Activated CD4-positive, alpha-beta memory T cell treated with anti-CD3 and anti-CD28 coated beads, Interleukin-2, amount 10 ng/mL, durations not matched to agents 7 days and 5 days (primary cell): ENCODE data around the gene ZNF143. TPM values are rescaled to one million over a fixed set of nuclear protein-coding genes. Genes with fewer than 3 reads are reported as not detected.
"Not testable (repeated sequence)": the region's sequence is repeated elsewhere in the genome, so short reads cannot be mapped to it uniquely, and the experiment has no call there.

Experiments
- CTCF ChIA-PET: fragments of 350-600 bp; sonication (Branson Sonifier 250); formaldehyde crosslinking; loops from one replicate; lab custom pipeline; 2021; ENCODE audit warnings: antibody characterized with exemption, inconsistent platforms; lab: Charles Lee
- POLR2A ChIA-PET: fragments of 350-600 bp; sonication (Branson Sonifier 250); formaldehyde crosslinking; loops from one replicate; lab custom pipeline; 2021; ENCODE audit warnings: antibody characterized with exemption; lab: Charles Lee
- DNase-seq: peaks from one replicate; pipeline ENCODE4 v3.0.0-alpha.2; 2020
- H3K27ac Mint-ChIP-seq: one replicate; pipeline ENCODE4 v1.8.0; 2021; ENCODE audit warnings: mild to moderate bottlenecking, mixed read lengths
- H3K27me3 Mint-ChIP-seq: one replicate; pipeline ENCODE4 v1.8.0; 2021; ENCODE audit warnings: mixed read lengths
- H3K36me3 Mint-ChIP-seq: one replicate; pipeline ENCODE4 v1.8.0; 2021; ENCODE audit warnings: low read depth, mixed read lengths
- H3K4me1 Mint-ChIP-seq: one replicate; pipeline ENCODE4 v1.8.0; 2021; ENCODE audit warnings: mixed read lengths
- H3K4me3 Mint-ChIP-seq: one replicate; pipeline ENCODE4 v1.8.0; 2021; ENCODE audit warnings: mild to moderate bottlenecking, mixed read lengths
- H3K9me3 Mint-ChIP-seq: one replicate; pipeline ENCODE4 v1.8.0; 2021; ENCODE audit warnings: mixed read lengths
- total RNA-seq, 2 experiments: library from RNA; stranded (reverse); gene quantifications; one replicate each; pipeline ENCODE4 v1.2.3, GENCODE V29; 2021

The ZNF143 gene
- total RNA-seq, 2 experiments from 2014 or later: 43.5 to 45.5 TPM

GRCh38 chr11:9530020-9530621 lies 69.3 kb downstream of the ZNF143 start:
- no peak for DNase-seq
- CTCF ChIA-PET: interaction anchor here (0.6 to 1.0 kb wide), 3 partner anchors 8 to 83 kb away, joined by 3 to 4 read pairs (median 3); no protein-coding TSS in a partner anchor
- Mint-ChIP-seq H3K36me3 (peaks cover 21% of the 10 kb centered on the region), H3K27me3 (no peaks in the 10 kb centered on the region), H3K4me1 (no peaks in the 10 kb centered on the region), H3K4me3 (no peak overlapping the region), H3K9me3 (no peaks in the 10 kb centered on the region), H3K27ac (no peak overlapping the region)
- POLR2A ChIA-PET: interaction anchor here (1.2 kb wide), 1 partner anchor 84 kb away, joined by 3 read pairs; no protein-coding TSS in a partner anchor

GRCh38 chr11:9530901-9531625 lies 70.3 kb downstream of the ZNF143 start:
- H3K4me3 Mint-ChIP-seq: no peak overlapping the region
- H3K27me3 Mint-ChIP-seq: no peaks in the 10 kb centered on the region
- no peak for DNase-seq
- no peak overlapping the region for H3K27ac Mint-ChIP-seq
- ChIA-PET POLR2A (interaction anchor here (1.2 kb wide), 1 partner anchor 83 kb away, joined by 3 read pairs; no protein-coding TSS in a partner anchor), CTCF (interaction anchor here (1.0 kb wide), 1 partner anchor 82 kb away, joined by 3 read pairs; no protein-coding TSS in a partner anchor)
- H3K9me3 Mint-ChIP-seq: no peaks in the 10 kb centered on the region
- H3K4me1 Mint-ChIP-seq: no peaks in the 10 kb centered on the region
- peaks cover 16% of the 10 kb centered on the region for H3K36me3 Mint-ChIP-seq

- ChIA-PET POLR2A (interaction anchor here (2.5 kb wide), 1 partner anchor 80 kb away, joined by 14 read pairs; no protein-coding TSS in a partner anchor), CTCF (interaction anchor here (0.7 to 4.7 kb wide), 7 partner anchors 15 to 386 kb away, joined by 3 to 103 read pairs (median 20); no protein-coding TSS in a partner anchor)
- no peaks in the 10 kb centered on the region for H3K27me3 Mint-ChIP-seq
- DNase-seq: no peak
- H3K36me3 Mint-ChIP-seq: peaks cover 5% of the 10 kb centered on the region
- H3K27ac Mint-ChIP-seq: no peak overlapping the region
- no peaks in the 10 kb centered on the region for H3K9me3 Mint-ChIP-seq
- no peaks in the 10 kb centered on the region for H3K4me1 Mint-ChIP-seq
- H3K4me3 Mint-ChIP-seq: no peak overlapping the region
These were observed 72.2 kb downstream of the ZNF143 start for GRCh38 chr11:9533058-9533457.

- Mint-ChIP-seq H3K4me1 (no peaks in the 10 kb centered on the region), H3K27me3 (no peaks in the 10 kb centered on the region), H3K36me3 (peaks cover 2% of the 10 kb centered on the region), H3K4me3 (no peak overlapping the region), H3K27ac (no peak overlapping the region), H3K9me3 (no peaks in the 10 kb centered on the region)
- ChIA-PET POLR2A (interaction anchor here (1.6 to 2.5 kb wide), 2 partner anchors 79 to 215 kb away, joined by 7 to 14 read pairs; no protein-coding TSS in a partner anchor), CTCF (interaction anchor here (0.6 to 4.7 kb wide), 23 partner anchors 14 to 1547 kb away, joined by 3 to 103 read pairs (median 5); partner anchors contain the start of gene EIF3F)
- no peak for DNase-seq
These were observed 73.1 kb downstream of the ZNF143 start for GRCh38 chr11:9533736-9534473.

GRCh38 chr11:9535189-9535781 lies 74.5 kb downstream of the ZNF143 start:
- Mint-ChIP-seq H3K27me3 (no peaks in the 10 kb centered on the region), H3K4me1 (no peaks in the 10 kb centered on the region), H3K9me3 (no peaks in the 10 kb centered on the region), H3K27ac (no peak overlapping the region), H3K4me3 (no peak overlapping the region), H3K36me3 (no peaks in the 10 kb centered on the region)
- ChIA-PET POLR2A (interaction anchor here (1.3 to 2.5 kb wide), 5 partner anchors 38 to 213 kb away, joined by 5 to 14 read pairs (median 7); partner anchors contain the start of gene WEE1), CTCF (interaction anchor here (0.5 to 4.7 kb wide), 47 partner anchors 9 to 773 kb away, joined by 3 to 103 read pairs (median 4); partner anchors contain the start of gene WEE1)
- DNase-seq: peak; percentile 80

- ChIA-PET CTCF (interaction anchor here (1.2 kb wide), 1 partner anchor 75 kb away, joined by 8 read pairs; no protein-coding TSS in a partner anchor), POLR2A (interaction anchor here (1.3 kb wide), 1 partner anchor 75 kb away, joined by 4 read pairs; no protein-coding TSS in a partner anchor)
- H3K36me3 Mint-ChIP-seq: no peaks in the 10 kb centered on the region
- no peaks in the 10 kb centered on the region for H3K9me3 Mint-ChIP-seq
- no peaks in the 10 kb centered on the region for H3K4me1 Mint-ChIP-seq
- no peaks in the 10 kb centered on the region for H3K27me3 Mint-ChIP-seq
- DNase-seq: no peak
- no peak overlapping the region for H3K4me3 Mint-ChIP-seq
- H3K27ac Mint-ChIP-seq: no peak overlapping the region
These were observed 77.7 kb downstream of the ZNF143 start for GRCh38 chr11:9538548-9538947.

- H3K27me3 Mint-ChIP-seq, H3K4me3 Mint-ChIP-seq, H3K36me3 Mint-ChIP-seq, POLR2A ChIA-PET, H3K9me3 Mint-ChIP-seq, DNase-seq, H3K27ac Mint-ChIP-seq, H3K4me1 Mint-ChIP-seq: not testable (repeated sequence)
- CTCF ChIA-PET: interaction anchor here (2.2 kb wide), 1 partner anchor 15 kb away, joined by 7 read pairs; no protein-coding TSS in a partner anchor
These were observed 88.4 kb downstream of the ZNF143 start for GRCh38 chr11:9549216-9549615.

GRCh38 chr11:9550191-9550628 lies 89.4 kb downstream of the ZNF143 start:
- no peak overlapping the region for H3K27ac Mint-ChIP-seq
- H3K4me1 Mint-ChIP-seq: peaks cover 2% of the 10 kb centered on the region
- DNase-seq: no peak
- POLR2A ChIA-PET: interaction anchor here (0.8 kb wide), 1 partner anchor 23 kb away, joined by 3 read pairs; the partner anchor contains the start of gene WEE1
- H3K36me3 Mint-ChIP-seq: peaks cover 7% of the 10 kb centered on the region
- no peaks in the 10 kb centered on the region for H3K27me3 Mint-ChIP-seq
- H3K9me3 Mint-ChIP-seq: peaks cover 3% of the 10 kb centered on the region
- CTCF ChIA-PET: interaction anchor here (0.6 to 1.6 kb wide), 2 partner anchors 8 to 63 kb away, joined by 3 to 5 read pairs; no protein-coding TSS in a partner anchor
- H3K4me3 Mint-ChIP-seq: no peak overlapping the region

- ChIA-PET CTCF (interaction anchor here (1.0 kb wide), 1 partner anchor 75 kb away, joined by 3 read pairs; no protein-coding TSS in a partner anchor), POLR2A (interaction anchor here (1.4 kb wide), 1 partner anchor 14 kb away, joined by 4 read pairs; no protein-coding TSS in a partner anchor)
- peaks cover 13% of the 10 kb centered on the region for H3K9me3 Mint-ChIP-seq
- H3K27me3 Mint-ChIP-seq: no peaks in the 10 kb centered on the region
- H3K27ac Mint-ChIP-seq: no peak overlapping the region
- DNase-seq: no peak
- H3K4me3 Mint-ChIP-seq: no peak overlapping the region
- peaks cover 18% of the 10 kb centered on the region for H3K4me1 Mint-ChIP-seq
- H3K36me3 Mint-ChIP-seq: peaks cover 26% of the 10 kb centered on the region
These were observed 100.6 kb downstream of the ZNF143 start for GRCh38 chr11:9561279-9561982.

GRCh38 chr11:9562716-9563115 lies 101.9 kb downstream of the ZNF143 start:
- H3K27me3 Mint-ChIP-seq: no peaks in the 10 kb centered on the region
- no peak overlapping the region for H3K4me3 Mint-ChIP-seq
- no peak overlapping the region for H3K27ac Mint-ChIP-seq
- peaks cover 13% of the 10 kb centered on the region for H3K9me3 Mint-ChIP-seq
- H3K4me1 Mint-ChIP-seq: peaks cover 25% of the 10 kb centered on the region
- peaks cover 23% of the 10 kb centered on the region for H3K36me3 Mint-ChIP-seq
- peak; percentile 23 for DNase-seq
- CTCF ChIA-PET: interaction anchor here (1.0 kb wide), 1 partner anchor 50 kb away, joined by 4 read pairs; no protein-coding TSS in a partner anchor
- POLR2A ChIA-PET: interaction anchor here (1.4 to 1.8 kb wide), 3 partner anchors 11 to 178 kb away, joined by 3 to 8 read pairs (median 4); partner anchors contain the start of genes IPO7 and WEE1

GRCh38 chr11:9563196-9563730 lies 102.5 kb downstream of the ZNF143 start:
- no peak for DNase-seq
- H3K27me3 Mint-ChIP-seq: no peaks in the 10 kb centered on the region
- POLR2A ChIA-PET: interaction anchor here (0.6 to 1.8 kb wide), 4 partner anchors 10 to 179 kb away, joined by 3 to 8 read pairs (median 4); partner anchors contain the start of genes IPO7 and WEE1
- H3K36me3 Mint-ChIP-seq: peaks cover 22% of the 10 kb centered on the region
- H3K27ac Mint-ChIP-seq: no peak overlapping the region
- H3K9me3 Mint-ChIP-seq: peaks cover 13% of the 10 kb centered on the region
- CTCF ChIA-PET: no interaction called here
- peaks cover 28% of the 10 kb centered on the region for H3K4me1 Mint-ChIP-seq
- no peak overlapping the region for H3K4me3 Mint-ChIP-seq
